Stimulated activated CD4-positive, alpha-beta T cell treated with anti-CD3 and anti-CD28 coated beads, Interleukin-12 subunit alpha, Interleukin-12 subunit beta, amount 100 ng/mL, for 48 hours (primary cell): ENCODE data around the gene RPUSD3.
A peak's percentile ranks its signal among the peaks of the same experiment; 100 is the strongest.

ENCODE experiments used
- DNase-seq, 3 donors: peaks; one replicate each; pipeline ENCODE4 v3.0.0-alpha.2; 2020; ENCODE audit warnings: low read depth in 2 of 3, low spot score in 1 of 3

Gene RPUSD3

GRCh38 chr3:9834520-9835380 is 9.1 kb downstream of the RPUSD3 start:
- no peak for DNase-seq

- DNase-seq = no peak
Observed at GRCh38 chr3:9833078-9833477, 10.7 kb downstream of the RPUSD3 start.

GRCh38 chr3:9831253-9831652 is 12.6 kb downstream of the RPUSD3 start:
- no peak for DNase-seq

- no peak for DNase-seq
Observed at GRCh38 chr3:9828801-9829755, 14.7 kb downstream of the RPUSD3 start.

GRCh38 chr3:9826815-9827573 is 16.8 kb downstream of the RPUSD3 start:
- peak in 1 of 3 donors; percentile 22 for DNase-seq

- DNase-seq = no peak
Observed at GRCh38 chr3:9825451-9826040, 18.3 kb downstream of the RPUSD3 start.

GRCh38 chr3:9820946-9821345 is 22.9 kb downstream of the RPUSD3 start:
- DNase-seq = no peak

- DNase-seq = no peak
Observed at GRCh38 chr3:9820543-9820942, 23.3 kb downstream of the RPUSD3 start.

GRCh38 chr3:9818666-9819335 is 25.0 kb downstream of the RPUSD3 start:
- DNase-seq = no peak

- DNase-seq = no peak
Observed at GRCh38 chr3:9817436-9817835, 26.4 kb downstream of the RPUSD3 start.

- no peak for DNase-seq
Observed at GRCh38 chr3:9815986-9816385, 27.8 kb downstream of the RPUSD3 start.

- no peak for DNase-seq
Observed at GRCh38 chr3:9812870-9813483, 30.8 kb downstream of the RPUSD3 start.

- no peak for DNase-seq
Observed at GRCh38 chr3:9810846-9811245, 33.0 kb downstream of the RPUSD3 start.

- no peak for DNase-seq
Observed at GRCh38 chr3:9810433-9810770, 33.4 kb downstream of the RPUSD3 start.

GRCh38 chr3:9809615-9810432 is 34.0 kb downstream of the RPUSD3 start, which contains the start of gene TTLL3:
Gene TTLL3, plus strand, starts transcription at chr3:9810262. Its CDS starts 400 bp downstream, at chr3:9810662.
- peak in 1 of 3 donors; percentile 34 for DNase-seq

GRCh38 chr3:9809239-9809614 is 34.6 kb downstream of the RPUSD3 start:
- DNase-seq = no peak

- DNase-seq = peak in 2 of 3 donors; percentile 30 to 35
Observed at GRCh38 chr3:9808345-9809037, 35.3 kb downstream of the RPUSD3 start.

GRCh38 chr3:9807981-9808344 is 35.8 kb downstream of the RPUSD3 start:
- DNase-seq = no peak
